ENCODE results near the gene GOLGA6L7.
"Not testable (repeated sequence)": the region's sequence is repeated elsewhere in the genome, so short reads cannot be mapped to it uniquely, and the experiment has no call there.

DNA sequence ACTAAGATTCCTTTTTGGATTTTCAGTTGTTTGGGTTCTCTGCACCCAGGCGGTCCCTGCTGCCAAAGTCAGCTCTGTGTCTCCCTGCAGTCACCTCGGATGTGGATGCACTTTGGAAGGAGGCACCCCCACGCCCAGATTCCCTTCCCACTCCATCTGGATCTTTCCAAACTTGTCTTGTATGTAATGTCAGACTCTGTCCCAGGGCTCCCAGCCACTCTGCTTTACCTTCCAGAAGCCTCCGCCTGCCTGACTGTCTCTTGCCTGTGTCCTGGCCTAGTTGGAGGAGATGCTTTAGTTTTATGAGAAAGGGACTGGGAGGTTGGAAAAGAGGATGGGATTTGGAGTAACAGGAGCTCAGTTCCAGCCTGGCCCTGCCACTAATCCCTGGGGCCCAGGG lies 41.8 kb upstream of the GOLGA6L7 start:
- TF ChIP-seq, protein P1, sequence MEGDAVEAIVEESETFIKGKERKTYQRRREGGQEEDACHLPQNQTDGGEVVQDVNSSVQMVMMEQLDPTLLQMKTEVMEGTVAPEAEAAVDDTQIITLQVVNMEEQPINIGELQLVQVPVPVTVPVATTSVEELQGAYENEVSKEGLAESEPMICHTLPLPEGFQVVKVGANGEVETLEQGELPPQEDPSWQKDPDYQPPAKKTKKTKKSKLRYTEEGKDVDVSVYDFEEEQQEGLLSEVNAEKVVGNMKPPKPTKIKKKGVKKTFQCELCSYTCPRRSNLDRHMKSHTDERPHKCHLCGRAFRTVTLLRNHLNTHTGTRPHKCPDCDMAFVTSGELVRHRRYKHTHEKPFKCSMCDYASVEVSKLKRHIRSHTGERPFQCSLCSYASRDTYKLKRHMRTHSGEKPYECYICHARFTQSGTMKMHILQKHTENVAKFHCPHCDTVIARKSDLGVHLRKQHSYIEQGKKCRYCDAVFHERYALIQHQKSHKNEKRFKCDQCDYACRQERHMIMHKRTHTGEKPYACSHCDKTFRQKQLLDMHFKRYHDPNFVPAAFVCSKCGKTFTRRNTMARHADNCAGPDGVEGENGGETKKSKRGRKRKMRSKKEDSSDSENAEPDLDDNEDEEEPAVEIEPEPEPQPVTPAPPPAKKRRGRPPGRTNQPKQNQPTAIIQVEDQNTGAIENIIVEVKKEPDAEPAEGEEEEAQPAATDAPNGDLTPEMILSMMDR (IDR thresholded peaks at IDR 0.05), result not testable (repeated sequence)
- not testable (repeated sequence) for TF ChIP-seq POLR2A (IDR thresholded peaks at IDR 0.05)

All from testis (tissue), 2 donors.